ENCODE measurements around the gene EME1. TPM values are rescaled to one million over a fixed set of nuclear protein-coding genes. Genes with fewer than 3 reads are reported as not detected.

The EME1 gene
- total and polyA plus RNA-seq, 2 of the 8 experiments (the other 6 are each of a cell fraction or from before 2014, with no cell fraction given), result 13.9 to 16.3 TPM

GRCh38 chr17:50381260-50381815 lies 8.3 kb downstream of the EME1 start:
- H3K4me1 ChIP-seq (replicated peaks in 1 of 4; ENCODE audit: control insufficient read depth in 3 of 4, insufficient read depth in 4 of 4, low read length in 3 of 4), result no peaks in the 10 kb centered on the region
- no peak overlapping the region for H3K27ac ChIP-seq (ENCODE audit: low read depth, low read length)
- no peak overlapping the region for H2BK15ac ChIP-seq (ENCODE audit: low read length)
- no peaks in the 10 kb centered on the region for H3K27me3 ChIP-seq (replicated peaks in 1 of 4; ENCODE audit: control insufficient read depth in 3 of 4, extremely low read depth in 1 of 4, insufficient read depth in 3 of 4, low read length in 3 of 4)
- H2AFZ ChIP-seq (ENCODE audit: low read length), result no peak overlapping the region
- no peak overlapping the region for H2BK120ac ChIP-seq (replicated peaks; ENCODE audit: low read depth, low read length)
- no peaks in the 10 kb centered on the region for H4K20me1 ChIP-seq (replicated peaks in 1 of 2; ENCODE audit: control insufficient read depth in 1 of 2, insufficient read depth in 2 of 2, low read length in 2 of 2)
- H2AK5ac ChIP-seq (ENCODE audit: low read depth, low read length), result no peak overlapping the region
- H2BK20ac ChIP-seq (ENCODE audit: low read length), result no peak overlapping the region
- H3K23me2 ChIP-seq (ENCODE audit: low read depth, low read length), result no peaks in the 10 kb centered on the region
- ChIA-PET CTCF (ENCODE audit: partially characterized antibody) (interaction anchor here (1.1 to 7.0 kb wide), 8 partner anchors 10 to 181 kb away, joined by 3 to 51 read pairs (median 5); partner anchors contain the start of gene LRRC59), POLR2A (ENCODE audit: partially characterized antibody) (interaction anchor here (1.0 to 27.4 kb wide), 8 partner anchors 9 to 208 kb away, joined by 3 to 313 read pairs (median 4); partner anchors contain the start of genes EME1, LRRC59, MRPL27 and XYLT2)
- no peaks in the 10 kb centered on the region for H3K9me3 ChIP-seq (ENCODE audit: insufficient read depth in 2 of 2, low read depth in 1 of 2, low read length in 1 of 2)
- H2BK12ac ChIP-seq (ENCODE audit: low read depth, low read length), result no peak overlapping the region
- no peak overlapping the region for H4K8ac ChIP-seq (ENCODE audit: extremely low read depth, insufficient read depth, low read length)
- DNase-seq (ENCODE audit: low read depth in 1 of 2, low spot score in 2 of 2), result no peak
- WGBS, 2 experiments (ENCODE audit: extremely low coverage in 1 of 2, insufficient coverage in 1 of 2, insufficient read length in 1 of 2, insufficient replicate concordance in 2 of 2, low coverage in 1 of 2, low lambda C conversion rate in 2 of 2, missing lambda C conversion rate in 1 of 2), result 91% methylated on average over 7 of the region's 7 CpGs; no CpG with 5 or more reads in 1 of the 2 experiments
- H3K79me2 ChIP-seq (ENCODE audit: control insufficient read depth in 1 of 2, insufficient read depth in 2 of 2, low read length in 2 of 2), result no peaks in the 10 kb centered on the region
- no peak overlapping the region for H3K9ac ChIP-seq (replicated peaks in 1 of 4; ENCODE audit: extremely low read depth in 1 of 4, low read depth in 3 of 4, low read length in 3 of 4)
- no peak overlapping the region for H2BK5ac ChIP-seq (ENCODE audit: low read depth, low read length)
- H3K23ac ChIP-seq (ENCODE audit: insufficient read length), result no peak overlapping the region
- TF ChIP-seq FOSL1 (IDR thresholded peaks at IDR 0.05; ENCODE audit: insufficient read depth, low read depth, low read length) (no peak), RNF2 (IDR thresholded peaks at IDR 0.05; ENCODE audit: borderline replicate concordance, low read depth, low read length, missing control alignments, poor library complexity, severe bottlenecking) (no peak), CBX5 (IDR thresholded peaks at IDR 0.05; ENCODE audit: low read depth, low read length) (no peak), RAD21 (IDR thresholded peaks at IDR 0.05 in 1 of 2, conservative IDR thresholded peaks at IDR 0.05 in 1 of 2; ENCODE audit: low read depth in 2 of 2, low read length in 2 of 2) (no peak), TAF7 (optimal IDR thresholded peaks at IDR 0.05; ENCODE audit: borderline replicate concordance, low read depth, low read length) (no peak), SAP30 (IDR thresholded peaks at IDR 0.05; ENCODE audit: insufficient read depth, insufficient replicate concordance, low read length) (no peak), ATF3 (IDR thresholded peaks at IDR 0.05; ENCODE audit: insufficient read depth, low read depth, low read length) (no peak)
- no peaks in the 10 kb centered on the region for H3K79me1 ChIP-seq (ENCODE audit: low read depth, low read length)
- no peak overlapping the region for H3K4me3 ChIP-seq (ENCODE audit: extremely low read depth in 1 of 4, insufficient read depth in 2 of 4, low read depth in 3 of 4, low read length in 4 of 4)
- peaks cover 23 to 72% (median 49%) of the 10 kb centered on the region in 4 experiments; a peak in 7 of 8 replicates for H3K36me3 ChIP-seq (ENCODE audit: control insufficient read depth in 2 of 4, insufficient read depth in 4 of 4, low read length in 3 of 4)
- H4K91ac ChIP-seq (replicated peaks; ENCODE audit: insufficient read length, low read length), result no peak overlapping the region
- no peak overlapping the region for H3K14ac ChIP-seq (ENCODE audit: insufficient read length)
- FAIRE-seq, result no peak
- H3K18ac ChIP-seq (ENCODE audit: extremely low read depth, low read length), result no peak overlapping the region
- no peak overlapping the region for H3K4me2 ChIP-seq (ENCODE audit: insufficient read depth in 1 of 2, low read depth in 2 of 2, low read length in 2 of 2)
- no peak overlapping the region for H3K4ac ChIP-seq (replicated peaks; ENCODE audit: insufficient read length, low read depth, low read length)
- no peak overlapping the region for H4K5ac ChIP-seq (ENCODE audit: insufficient read length, low read depth, low read length)
- no peak overlapping the region for H3K56ac ChIP-seq (replicated peaks; ENCODE audit: insufficient read length, low read depth, low read length)

Data from H1 (cell line).